Tongue (tissue), 2 donors: ENCODE data around the gene AIDA. TPM values are rescaled to one million over a fixed set of nuclear protein-coding genes. Genes with fewer than 3 reads are reported as not detected.

ENCODE experiments used
- DNase-seq: peaks from one replicate; pipeline ENCODE4 v3.0.0-alpha.2; 2015
- total RNA-seq: library from RNA; depleted of rRNA; stranded (reverse); fragments of >200 nt; gene quantifications from one replicate; pipeline ENCODE4 v1.2.3, GENCODE V29; 2014

Gene AIDA
- total RNA-seq, 1 donor from 2014 or later = 47.7 TPM

DNA sequence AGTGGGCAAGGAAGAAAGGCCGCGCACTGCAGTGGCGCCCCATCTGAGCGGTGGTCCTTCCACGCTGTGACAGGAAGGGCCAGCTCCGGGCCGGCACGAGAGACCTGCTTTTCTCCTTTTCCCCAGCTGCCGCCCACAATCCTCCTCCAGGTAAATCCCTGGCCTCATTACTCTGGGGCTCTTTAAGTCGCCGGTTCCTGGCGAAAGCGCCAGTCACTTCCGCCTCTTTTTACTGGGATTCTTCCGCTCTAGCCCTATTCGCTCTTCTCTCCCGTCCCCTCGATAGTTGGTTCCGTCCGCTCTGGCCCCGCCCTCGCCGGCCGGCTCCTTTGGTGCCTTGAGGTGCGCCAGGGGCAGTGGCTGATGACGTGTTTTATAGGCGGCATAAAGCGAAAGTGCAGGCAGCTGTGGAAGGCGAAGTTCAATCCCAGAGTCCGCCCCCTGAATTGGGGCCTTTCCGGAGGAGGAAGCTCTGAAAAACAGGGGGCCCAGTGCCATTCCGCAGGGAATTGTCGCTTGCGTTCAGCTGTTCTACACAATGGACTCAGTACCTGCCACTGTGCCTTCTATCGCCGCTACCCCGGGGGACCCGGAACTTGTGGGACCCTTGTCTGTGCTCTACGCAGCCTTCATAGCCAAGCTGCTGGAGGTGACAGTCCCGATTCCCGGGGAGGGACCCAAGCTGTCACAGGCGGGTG lies 68.2 kb downstream of the AIDA start:
- DNase-seq = peak; percentile 99

DNA sequence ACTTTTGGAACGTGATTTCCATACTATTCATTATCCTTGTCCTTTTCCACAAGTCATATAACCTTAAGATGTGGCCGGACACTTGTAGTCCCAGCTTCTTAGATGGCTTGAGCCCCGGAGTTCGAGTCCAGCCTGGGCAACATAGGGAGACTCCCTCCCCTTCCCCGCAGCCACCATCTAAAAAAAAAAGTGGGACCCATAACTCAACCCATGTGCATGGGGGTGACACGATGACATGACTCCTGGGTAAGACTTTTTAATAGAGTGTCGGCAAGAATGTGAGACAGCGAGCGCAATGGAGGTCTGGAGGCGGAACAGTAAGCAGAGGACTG lies 68.7 kb downstream of the AIDA start:
- no peak for DNase-seq

DNA sequence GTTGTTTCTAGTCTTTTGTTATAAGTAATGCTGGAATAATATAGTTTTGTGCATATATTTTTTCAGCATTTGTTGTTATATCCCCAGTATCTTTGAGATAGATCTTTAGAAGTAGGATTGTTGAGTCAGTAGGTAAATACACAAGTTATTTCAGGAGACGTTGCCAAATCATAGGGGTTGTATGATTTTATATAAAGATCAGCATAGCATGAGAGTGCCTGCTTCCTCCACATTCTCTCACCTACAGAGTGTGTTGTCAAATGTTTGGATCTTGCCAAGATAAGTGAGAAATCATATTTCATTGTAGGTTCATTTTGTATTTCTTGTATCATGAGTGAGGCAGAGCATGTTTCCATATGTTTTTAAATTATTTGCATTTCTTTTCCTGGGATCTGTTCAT lies 69.8 kb downstream of the AIDA start:
- DNase-seq = no peak

DNA sequence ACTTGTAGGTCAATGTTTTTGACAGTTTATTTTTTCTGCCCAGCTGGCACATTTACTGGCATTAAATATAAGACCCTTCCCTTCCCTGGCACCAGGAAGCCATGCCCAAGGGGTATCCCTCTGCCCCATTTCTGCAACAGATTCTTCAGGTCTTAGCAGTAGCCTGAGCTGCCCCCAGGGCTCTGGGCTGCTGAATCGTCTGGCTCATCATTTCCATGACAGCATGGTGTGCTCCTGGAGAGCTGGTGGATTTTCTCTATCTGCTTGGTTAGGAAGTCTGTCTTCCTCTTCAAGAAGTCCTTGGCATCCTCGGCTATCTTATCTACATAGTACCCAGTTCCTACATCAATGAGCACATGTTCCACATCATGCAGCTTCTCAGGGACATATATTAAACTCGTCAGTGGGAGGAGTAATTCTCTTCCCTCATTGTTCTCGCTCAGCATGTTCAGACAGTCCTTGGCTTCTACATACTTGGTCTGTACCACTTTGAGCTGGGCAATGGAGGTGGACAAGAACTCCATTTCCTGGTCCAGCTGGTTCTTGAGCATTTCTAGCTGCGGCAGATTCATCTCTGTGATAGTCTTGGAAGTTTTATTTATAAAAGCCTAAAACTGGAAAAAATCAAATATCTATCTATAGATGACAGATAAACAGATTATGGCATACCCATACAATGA lies 70.9 kb downstream of the AIDA start:
- DNase-seq = no peak

DNA sequence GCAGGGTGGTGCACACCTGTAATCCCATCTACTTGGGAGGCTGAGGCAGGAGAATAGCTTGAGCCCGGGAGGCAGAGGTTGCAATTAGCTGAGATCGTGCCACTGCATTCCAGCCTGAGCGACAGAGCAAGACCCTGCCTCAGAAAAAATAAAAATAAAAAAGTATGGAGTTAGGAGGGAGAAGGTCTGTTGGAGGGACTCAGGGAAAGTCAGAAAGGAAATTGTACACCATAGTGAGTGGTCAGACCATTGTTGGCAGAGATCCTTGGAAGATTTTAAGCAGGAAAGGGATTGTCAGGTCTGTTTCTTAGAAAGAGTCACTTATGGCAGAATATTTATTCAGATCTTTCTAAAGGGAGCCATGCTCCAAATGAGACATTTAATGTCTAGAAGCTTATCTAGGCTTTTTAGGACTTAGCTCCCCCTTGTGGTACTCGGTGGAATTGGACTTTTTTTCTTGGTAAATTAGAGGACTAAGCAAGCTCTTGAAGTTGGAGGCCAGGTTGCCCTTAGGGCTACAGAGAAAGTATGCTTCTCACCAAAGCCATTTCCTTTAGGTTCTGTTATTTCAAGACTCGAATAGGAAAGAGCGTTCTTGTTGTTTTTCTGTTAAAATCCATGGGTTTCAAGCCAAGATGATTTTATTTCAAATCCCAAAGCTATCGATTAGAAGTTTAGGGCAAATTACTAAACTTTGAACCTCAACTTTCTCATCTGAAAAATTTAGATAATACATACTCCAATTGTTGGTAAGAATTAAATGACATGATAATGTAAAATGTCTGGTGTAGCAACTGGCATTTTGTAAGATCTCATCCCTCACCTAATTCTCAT lies 77.9 kb downstream of the AIDA start:
- peak; percentile 96 for DNase-seq

DNA sequence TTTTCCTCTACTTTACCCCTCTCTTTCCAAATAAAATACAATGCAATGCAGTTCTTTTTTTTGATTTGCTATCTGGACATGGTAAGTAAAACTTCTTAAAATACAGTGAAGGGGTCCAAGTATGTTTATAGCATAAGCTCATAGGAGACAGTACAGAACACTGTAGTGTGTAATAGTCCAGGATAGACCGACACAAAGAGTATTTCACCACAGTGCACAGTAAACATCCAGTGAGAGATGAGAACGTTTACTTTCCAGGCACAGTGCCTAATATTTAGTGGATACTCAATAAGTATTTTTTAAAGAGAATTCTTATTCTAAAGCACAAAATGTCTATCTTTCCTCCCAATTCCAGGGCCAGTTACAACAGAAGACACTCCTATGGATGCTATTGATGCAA lies 79.5 kb downstream of the AIDA start:
- no peak for DNase-seq

DNA sequence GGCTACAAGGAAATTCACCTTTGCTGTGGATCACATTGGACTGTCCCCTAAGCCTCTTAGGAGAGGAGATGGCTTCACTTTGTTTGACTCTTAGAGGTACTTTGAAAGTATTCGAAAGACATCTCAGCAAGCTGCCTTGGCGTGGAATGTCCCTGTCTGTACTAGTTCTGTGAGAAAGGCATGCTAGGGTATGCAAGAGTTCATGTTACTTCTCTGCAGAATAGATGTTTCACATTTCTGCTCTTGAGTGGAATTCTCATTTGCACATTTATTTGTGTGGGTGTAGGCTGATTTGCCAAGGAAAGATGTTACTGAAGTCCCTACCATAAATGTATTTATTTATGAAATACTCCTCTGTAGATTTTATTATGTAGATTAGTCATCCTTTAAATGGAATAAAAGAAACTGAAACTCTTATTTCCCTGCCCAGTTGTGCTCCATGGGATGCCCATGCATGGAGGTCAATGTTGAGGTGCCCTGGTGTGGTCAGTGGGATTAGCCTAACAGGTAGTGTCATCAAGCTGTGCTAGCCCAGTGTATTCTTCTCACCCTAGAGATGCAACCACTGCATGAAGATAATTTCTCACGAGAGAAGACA lies 80.6 kb downstream of the AIDA start:
- no peak for DNase-seq

DNA sequence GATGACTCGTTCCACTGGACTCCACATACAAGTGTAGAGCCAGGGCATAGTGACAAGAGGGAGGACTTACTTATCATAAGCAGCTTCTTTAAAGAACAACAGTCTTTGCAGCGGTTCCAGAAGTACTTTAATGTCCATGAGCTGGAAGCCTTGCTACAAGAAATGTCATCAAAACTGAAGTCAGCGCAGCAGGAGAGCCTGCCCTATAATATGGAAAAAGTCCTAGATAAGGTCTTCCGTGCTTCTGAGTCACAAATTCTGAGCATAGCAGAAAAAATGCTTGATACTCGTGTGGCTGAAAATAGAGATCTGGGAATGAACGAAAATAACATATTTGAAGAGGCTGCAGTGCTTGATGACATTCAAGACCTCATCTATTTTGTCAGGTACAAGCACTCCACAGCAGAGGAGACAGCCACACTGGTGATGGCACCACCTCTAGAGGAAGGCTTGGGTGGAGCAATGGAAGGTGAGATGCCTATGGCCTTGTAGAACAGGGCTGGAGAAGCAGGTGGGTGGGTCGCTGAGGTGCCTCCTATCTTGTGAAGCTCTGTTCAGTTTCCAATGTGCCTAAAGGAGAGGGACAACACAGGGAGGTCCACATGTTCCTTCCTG lies 82.3 kb downstream of the AIDA start:
- no peak for DNase-seq

DNA sequence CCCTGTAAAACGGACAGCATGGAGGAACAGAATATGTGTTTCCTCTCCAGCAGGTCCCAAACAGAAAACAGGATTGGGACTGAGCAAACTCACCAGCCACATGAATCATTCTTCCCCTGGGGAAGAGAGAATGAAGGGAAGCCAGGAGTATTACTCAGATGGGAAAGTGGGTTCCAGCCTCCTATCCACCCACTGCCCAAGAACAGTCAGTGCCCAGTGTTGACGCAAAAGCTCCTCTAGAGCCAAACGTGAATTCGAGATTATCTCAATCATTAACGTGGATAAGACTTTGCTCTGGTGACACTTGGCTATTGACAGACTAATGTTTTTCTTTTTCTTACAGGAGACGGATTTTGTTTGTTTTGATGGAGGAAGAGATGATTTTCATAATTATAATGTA lies 85.1 kb downstream of the AIDA start:
- no peak for DNase-seq

DNA sequence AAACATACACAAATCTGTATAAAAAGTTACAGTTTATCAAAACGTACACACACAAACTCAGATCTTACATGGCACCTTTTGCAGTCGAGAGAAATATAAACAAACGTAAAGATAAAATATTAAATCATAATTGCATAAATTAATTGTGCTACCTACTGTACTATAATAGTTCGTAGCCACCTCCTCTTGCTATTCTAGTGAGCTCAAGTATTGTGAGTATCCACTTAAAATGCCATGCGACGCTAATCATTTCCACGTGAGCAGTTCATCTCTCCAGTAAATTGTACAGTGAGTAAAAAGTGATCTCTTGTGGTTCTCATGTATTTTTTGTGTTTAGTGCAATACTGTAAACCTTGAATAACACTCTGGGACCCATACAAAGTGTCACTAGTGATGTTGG lies 88.1 kb downstream of the AIDA start:
- DNase-seq = no peak

DNA sequence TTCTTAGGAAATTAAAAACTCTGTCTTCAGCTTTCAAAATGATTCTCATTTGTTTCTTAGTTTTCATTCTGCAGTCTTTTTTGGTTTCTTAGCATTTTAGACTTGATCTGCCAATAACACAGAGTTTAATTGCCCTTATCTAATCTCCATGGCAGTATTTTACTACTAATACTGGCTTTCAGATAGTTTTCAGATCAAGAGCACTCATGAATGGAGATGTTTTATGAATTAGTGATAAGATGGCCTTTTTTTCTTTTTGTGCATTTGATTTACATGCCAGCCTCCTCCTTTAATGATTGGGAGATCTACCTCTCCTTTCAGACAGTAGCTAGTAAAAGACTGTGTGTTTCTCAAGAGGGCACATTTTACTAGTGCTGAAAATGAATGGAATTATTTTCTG lies 88.8 kb downstream of the AIDA start:
- DNase-seq = no peak

DNA sequence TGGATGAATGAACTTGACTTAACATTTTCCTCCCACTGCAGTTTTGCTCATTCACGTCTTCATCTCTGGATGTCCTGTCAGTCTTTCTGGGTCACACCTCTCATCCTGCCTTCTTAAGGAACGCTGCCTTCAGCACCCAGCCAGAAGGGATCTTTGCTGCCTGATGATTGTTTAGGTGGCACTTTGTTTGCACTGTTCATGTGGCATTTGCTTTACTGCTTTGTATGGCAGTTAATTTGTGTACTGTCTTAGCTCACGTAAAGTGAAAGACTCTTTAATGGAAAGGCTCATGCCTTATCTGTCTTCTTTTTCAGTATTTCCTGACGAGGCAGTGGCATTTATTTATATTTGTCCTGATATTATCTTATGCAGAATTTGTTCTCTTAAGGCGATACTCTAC lies 89.5 kb downstream of the AIDA start:
- DNase-seq = no peak

DNA sequence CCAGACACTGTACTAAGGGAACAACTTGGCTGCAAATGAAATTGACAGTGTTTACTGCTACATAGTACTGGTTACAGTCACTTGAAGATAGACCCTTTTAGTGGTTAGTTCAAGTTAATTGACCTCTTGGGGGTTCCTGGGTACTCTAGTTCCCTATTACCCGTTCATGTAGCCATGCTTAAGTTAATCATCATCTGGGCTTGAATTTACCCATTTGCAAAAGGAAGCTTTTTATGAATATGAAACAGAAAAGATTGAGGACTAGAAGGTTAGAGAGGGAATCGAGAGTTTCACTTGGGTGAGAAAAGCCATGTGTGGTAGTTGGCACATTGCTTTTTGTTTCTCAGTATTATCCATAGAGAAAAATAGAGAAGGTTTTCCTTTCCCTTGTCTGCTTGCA lies 91.7 kb downstream of the AIDA start:
- DNase-seq = no peak

DNA sequence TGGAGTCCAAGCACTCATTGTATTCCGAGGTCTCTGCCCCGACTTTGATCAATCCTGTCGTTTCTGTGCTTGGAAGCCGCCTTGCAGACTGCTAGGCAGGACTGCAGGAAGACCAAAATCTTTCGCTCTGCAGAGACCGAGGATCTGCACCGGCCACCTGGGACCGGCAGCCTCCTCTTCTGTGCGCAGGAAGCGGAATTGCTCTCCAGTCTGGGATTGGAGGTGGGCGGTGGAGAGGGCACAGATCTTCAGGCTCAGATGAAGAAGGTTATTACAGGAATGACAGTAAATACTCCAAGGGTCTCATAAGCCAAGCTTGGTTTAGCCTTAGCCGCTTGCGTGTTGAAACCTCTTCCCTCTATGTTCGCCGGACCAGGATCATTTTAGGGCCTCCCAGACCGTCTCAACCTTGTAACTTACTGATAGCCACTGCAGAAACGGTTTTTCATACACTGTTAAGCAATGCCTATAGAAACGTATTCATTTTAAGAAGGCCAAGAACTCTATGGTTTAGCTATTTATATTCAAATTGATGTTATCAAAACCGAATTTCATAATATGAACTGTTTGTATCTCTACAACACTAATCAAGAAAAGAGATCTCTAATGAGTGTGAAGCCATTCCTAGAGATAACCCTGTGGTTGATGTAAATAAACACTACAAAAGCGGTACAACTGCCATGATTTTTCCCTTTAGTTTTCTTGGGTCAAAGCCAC lies 93.3 kb downstream of the AIDA start:
- DNase-seq = peak; percentile 32

Other genes with a start within 250 kb of the AIDA start
- not detected for gene HHIPL2, start 164.4 kb downstream of the AIDA start, total RNA-seq
- gene TAF1A, start 122.6 kb downstream of the AIDA start, total RNA-seq = 15.9 TPM
- gene MIA3, start 94.4 kb downstream of the AIDA start, total RNA-seq = 51.0 TPM
- 62.2 TPM for gene BROX, start 73 bp upstream of the AIDA start, total RNA-seq
- gene FAM177B, start 24.7 kb upstream of the AIDA start, total RNA-seq = 0.41 TPM
- 9.5 TPM for gene DISP1, start 102.5 kb upstream of the AIDA start, total RNA-seq